GM21737 (cell line): ENCODE measurements around the gene ARMC9.
A peak's percentile ranks its signal among the peaks of the same experiment; 100 is the strongest.

Experiments
- ATAC-seq: cut with Tn5 transposase; IDR thresholded peaks from one replicate; pipeline ENCODE4 v1.9.1; 2021; ENCODE audit warnings: mild to moderate bottlenecking, moderate library complexity; ENCODE audit not compliant: unreplicated experiment

ARMC9 gene

GRCh38 chr2:231203087-231203486, 4.7 kb downstream of the ARMC9 start:
- no peak for ATAC-seq

- ATAC-seq, result no peak
Observed at GRCh38 chr2:231204146-231204545, 5.7 kb downstream of the ARMC9 start.

GRCh38 chr2:231204581-231204980, 6.2 kb downstream of the ARMC9 start:
- no peak for ATAC-seq

- ATAC-seq, result no peak
Observed at GRCh38 chr2:231207734-231208133, 9.3 kb downstream of the ARMC9 start.

GRCh38 chr2:231210782-231211181, 12.4 kb downstream of the ARMC9 start:
- no peak for ATAC-seq

DNA sequence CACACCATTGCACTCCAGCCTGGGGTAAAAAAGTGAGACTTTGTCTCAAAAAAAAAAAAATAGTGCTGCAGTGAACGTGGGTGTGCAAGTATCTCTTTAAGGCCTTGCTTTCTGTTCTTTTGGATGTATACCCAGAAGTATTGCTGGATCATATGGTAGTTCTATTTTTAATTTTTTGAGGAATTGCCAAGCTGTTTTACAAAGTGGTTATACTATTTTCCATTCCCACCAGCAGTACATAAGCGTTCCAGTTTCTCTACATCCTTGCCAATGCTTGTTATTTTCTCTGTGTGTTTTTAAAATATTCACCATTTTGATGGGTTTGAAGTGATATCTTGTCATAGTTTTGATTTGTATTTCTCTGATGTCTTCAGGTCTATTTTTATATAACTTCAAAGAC, 13.1 kb downstream of the ARMC9 start:
- ATAC-seq, result no peak

- ATAC-seq, result no peak
Observed at GRCh38 chr2:231212329-231212845, 14.0 kb downstream of the ARMC9 start.

GRCh38 chr2:231213931-231214642, 15.7 kb downstream of the ARMC9 start:
- no peak for ATAC-seq

- no peak for ATAC-seq
Observed at GRCh38 chr2:231218366-231218765, 19.9 kb downstream of the ARMC9 start.

DNA sequence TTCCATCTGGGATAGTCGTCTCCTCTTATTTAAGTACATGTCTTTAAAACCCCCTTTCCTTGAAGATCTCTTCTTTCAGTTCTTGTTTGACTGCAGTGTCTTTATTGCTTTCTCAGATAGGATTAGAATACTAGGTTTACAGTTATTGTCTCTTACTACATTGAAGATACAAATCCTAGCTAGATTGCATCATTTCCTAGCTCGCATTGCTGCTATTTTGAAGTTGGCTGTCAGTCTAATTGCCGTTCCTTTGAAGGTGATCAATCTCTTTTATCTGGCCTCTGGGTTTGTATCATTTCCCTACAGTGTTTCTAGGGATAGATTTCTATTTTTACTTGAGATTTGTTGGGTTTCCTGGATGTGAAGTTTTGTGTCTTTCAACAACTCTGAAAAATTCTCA, 20.9 kb downstream of the ARMC9 start:
- ATAC-seq, result no peak

DNA sequence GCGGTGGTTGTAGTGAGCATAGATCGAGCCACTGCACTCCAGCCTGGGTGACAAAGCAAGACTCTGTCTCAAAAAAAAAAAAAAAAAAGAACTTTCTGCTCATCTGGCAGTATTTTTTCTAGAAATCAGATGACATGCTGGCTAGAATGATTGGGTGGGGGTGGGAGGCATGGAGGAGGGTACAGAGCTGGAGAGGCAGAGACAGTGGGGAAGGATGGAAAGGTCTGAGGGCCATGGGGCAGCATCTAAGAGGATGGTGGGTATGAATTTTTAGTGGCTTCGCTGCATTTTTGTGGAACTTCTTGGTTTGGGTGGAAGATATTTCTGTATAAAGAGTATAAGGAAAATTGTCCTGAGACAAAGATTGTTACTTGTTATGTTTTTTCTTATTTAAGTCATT, 23.3 kb downstream of the ARMC9 start:
- no peak for ATAC-seq

- ATAC-seq, result peak; percentile 66
Observed at GRCh38 chr2:231222318-231223000, 24.0 kb downstream of the ARMC9 start.

GRCh38 chr2:231223001-231223375, 24.6 kb downstream of the ARMC9 start:
- ATAC-seq, result no peak

- no peak for ATAC-seq
Observed at GRCh38 chr2:231223458-231223976, 25.1 kb downstream of the ARMC9 start.

GRCh38 chr2:231227310-231228162, 29.1 kb downstream of the ARMC9 start:
- ATAC-seq, result peak; percentile 40

- peak; percentile 70 for ATAC-seq
Observed at GRCh38 chr2:231228223-231228622, 29.8 kb downstream of the ARMC9 start.

- no peak for ATAC-seq
Observed at GRCh38 chr2:231228974-231229529, 30.6 kb downstream of the ARMC9 start.

- no peak for ATAC-seq
Observed at GRCh38 chr2:231235217-231235616, 36.8 kb downstream of the ARMC9 start.

DNA sequence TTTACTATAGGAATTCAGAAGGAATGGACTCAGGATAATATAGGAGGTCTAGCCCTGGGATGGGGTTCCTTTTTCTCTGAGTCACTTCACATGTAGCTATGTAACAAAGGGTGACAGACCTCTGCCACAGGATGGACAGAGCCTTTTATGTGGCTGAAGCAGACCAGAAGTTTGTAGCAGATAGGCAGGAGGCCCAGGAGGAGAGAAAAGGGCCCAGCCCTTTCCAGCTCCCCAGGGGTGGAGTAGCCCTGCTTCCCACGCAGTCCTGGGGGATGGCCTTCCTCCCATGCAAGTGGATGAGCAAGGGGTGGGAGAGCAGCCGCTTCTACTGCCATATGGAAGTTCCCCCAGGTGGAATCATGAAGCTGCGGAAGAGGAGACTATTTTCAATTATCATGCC, 40.3 kb downstream of the ARMC9 start:
- no peak for ATAC-seq

- ATAC-seq, result no peak
Observed at GRCh38 chr2:231239751-231240150, 41.3 kb downstream of the ARMC9 start.
